ENCODE measurements around the gene GCSAML. TPM values are rescaled to one million over a fixed set of nuclear protein-coding genes. Genes with fewer than 3 reads are reported as not detected.
"Not testable (repeated sequence)": the region's sequence is repeated elsewhere in the genome, so short reads cannot be mapped to it uniquely, and the experiment has no call there.

The GCSAML gene
- 1 to 10 TPM in 1 of 3 donors, under 1 TPM in 1, not detected in 1; 0.15 to 1.3 TPM for total RNA-seq

- H3K36me3 ChIP-seq, result no peaks in the 10 kb centered on the region
- intact Hi-C loops (cut with DNase I; ENCODE audit: low total_unique reads), result loop anchor here (10.0 kb wide), 1 partner anchor 1274 kb away; no protein-coding TSS in a partner anchor
- no peak for DNase-seq (ENCODE audit: low spot score in 2 of 2)
- TF ChIP-seq, protein P1, sequence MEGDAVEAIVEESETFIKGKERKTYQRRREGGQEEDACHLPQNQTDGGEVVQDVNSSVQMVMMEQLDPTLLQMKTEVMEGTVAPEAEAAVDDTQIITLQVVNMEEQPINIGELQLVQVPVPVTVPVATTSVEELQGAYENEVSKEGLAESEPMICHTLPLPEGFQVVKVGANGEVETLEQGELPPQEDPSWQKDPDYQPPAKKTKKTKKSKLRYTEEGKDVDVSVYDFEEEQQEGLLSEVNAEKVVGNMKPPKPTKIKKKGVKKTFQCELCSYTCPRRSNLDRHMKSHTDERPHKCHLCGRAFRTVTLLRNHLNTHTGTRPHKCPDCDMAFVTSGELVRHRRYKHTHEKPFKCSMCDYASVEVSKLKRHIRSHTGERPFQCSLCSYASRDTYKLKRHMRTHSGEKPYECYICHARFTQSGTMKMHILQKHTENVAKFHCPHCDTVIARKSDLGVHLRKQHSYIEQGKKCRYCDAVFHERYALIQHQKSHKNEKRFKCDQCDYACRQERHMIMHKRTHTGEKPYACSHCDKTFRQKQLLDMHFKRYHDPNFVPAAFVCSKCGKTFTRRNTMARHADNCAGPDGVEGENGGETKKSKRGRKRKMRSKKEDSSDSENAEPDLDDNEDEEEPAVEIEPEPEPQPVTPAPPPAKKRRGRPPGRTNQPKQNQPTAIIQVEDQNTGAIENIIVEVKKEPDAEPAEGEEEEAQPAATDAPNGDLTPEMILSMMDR (IDR thresholded peaks at IDR 0.05), result no peak
- TF ChIP-seq POLR2AphosphoS5 (IDR thresholded peaks at IDR 0.05) (no peak), POLR2A (IDR thresholded peaks at IDR 0.05) (no peak)
- no peaks in the 10 kb centered on the region for H3K27me3 ChIP-seq
- no peak within 1 kb of the TSS for H3K27ac ChIP-seq
- no peaks in the 10 kb centered on the region for H3K4me1 ChIP-seq
- H3K9me3 ChIP-seq, result no peaks in the 10 kb centered on the region
- H3K4me3 ChIP-seq, result no peak within 1 kb of the TSS
Measured at GRCh38 chr1:247548769-247549182, at the start of gene GCSAML. GCSAML (plus strand) TSS chr1:247549134; CDS start chr1:247549192, 58 bp downstream.

DNA sequence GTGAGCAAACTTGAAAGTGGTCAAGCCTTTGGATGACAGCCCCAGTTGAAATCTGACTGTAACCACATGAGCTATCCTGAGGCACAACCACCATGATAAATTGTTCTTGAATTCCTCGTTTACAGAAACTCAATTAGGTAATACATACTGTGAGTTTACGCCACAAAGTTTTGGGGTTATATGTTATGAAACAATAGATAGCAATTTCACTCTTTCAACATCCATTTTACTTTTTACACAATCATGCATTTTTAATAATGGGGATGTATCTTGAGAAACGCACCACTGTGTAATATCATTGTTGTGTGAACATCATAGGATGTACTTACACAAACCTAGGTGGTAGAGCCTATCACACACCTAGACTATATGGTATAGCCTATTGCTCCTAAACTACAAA, 48.1 kb upstream of the GCSAML start:
- H3K9me3 ChIP-seq, result no peaks in the 10 kb centered on the region
- DNase-seq (ENCODE audit: low spot score in 2 of 2), result no peak
- no peaks in the 10 kb centered on the region for H3K27me3 ChIP-seq

DNA sequence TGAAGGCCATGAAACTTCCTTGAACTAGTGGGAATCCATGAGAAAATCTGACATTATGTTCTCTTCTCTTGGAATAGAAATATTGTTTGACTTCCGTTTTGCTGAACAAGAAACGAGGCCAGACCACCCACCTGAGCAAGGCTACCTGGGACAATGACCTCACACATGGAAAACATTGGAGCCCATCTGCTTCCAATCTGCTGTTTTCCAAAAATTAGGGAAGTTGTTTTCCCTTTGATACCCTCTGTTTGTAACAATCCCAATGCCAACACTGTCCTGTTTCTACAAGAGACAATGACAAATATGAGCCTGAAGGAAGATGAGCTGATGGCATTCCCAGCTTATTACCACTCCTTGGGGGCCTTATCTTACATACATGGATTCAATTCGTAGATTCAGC, 42.1 kb upstream of the GCSAML start:
- DNase-seq (ENCODE audit: low spot score in 2 of 2), result no peak
- intact Hi-C loops (cut with DNase I; ENCODE audit: low total_unique reads), result no loop called here
- Histone ChIP-seq H3K36me3 (no peaks in the 10 kb centered on the region), H3K4me3 (no peak overlapping the region), H3K27ac (no peak overlapping the region), H3K27me3 (no peaks in the 10 kb centered on the region), H3K4me1 (no peaks in the 10 kb centered on the region), H3K9me3 (no peaks in the 10 kb centered on the region)
- TF ChIP-seq POLR2AphosphoS5 (IDR thresholded peaks at IDR 0.05), result no peak
- TF ChIP-seq, protein P1 (IDR thresholded peaks at IDR 0.05), result no peak
- TF ChIP-seq POLR2A (IDR thresholded peaks at IDR 0.05), result no peak

More for the DNA sequence above, 48.1 kb upstream of the GCSAML start:
- TF ChIP-seq, protein P1 (IDR thresholded peaks at IDR 0.05), result no peak
- TF ChIP-seq POLR2AphosphoS5 (IDR thresholded peaks at IDR 0.05) (no peak), POLR2A (IDR thresholded peaks at IDR 0.05) (no peak)
- H3K36me3 ChIP-seq, result no peaks in the 10 kb centered on the region
- no peak overlapping the region for H3K27ac ChIP-seq
- intact Hi-C loops (cut with DNase I; ENCODE audit: low total_unique reads), result no loop called here
- H3K4me1 ChIP-seq, result no peaks in the 10 kb centered on the region
- H3K4me3 ChIP-seq, result no peak overlapping the region

- TF ChIP-seq POLR2A (IDR thresholded peaks at IDR 0.05) (no peak), POLR2AphosphoS5 (IDR thresholded peaks at IDR 0.05) (no peak)
- TF ChIP-seq, protein P1 (IDR thresholded peaks at IDR 0.05), result no peak
- Histone ChIP-seq H3K9me3 (peaks cover 4 to 7% of the 10 kb centered on the region in 2 donors), H3K4me1 (no peaks in the 10 kb centered on the region), H3K27ac (no peak overlapping the region), H3K4me3 (peak overlapping the region in 1 of 3 donors; percentile 36), H3K36me3 (no peaks in the 10 kb centered on the region), H3K27me3 (no peaks in the 10 kb centered on the region)
- intact Hi-C loops (cut with DNase I; ENCODE audit: low total_unique reads), result no loop called here
- no peak for DNase-seq (ENCODE audit: low spot score in 2 of 2)
Measured at GRCh38 chr1:247517795-247518612, 30.9 kb upstream of the GCSAML start.

DNA sequence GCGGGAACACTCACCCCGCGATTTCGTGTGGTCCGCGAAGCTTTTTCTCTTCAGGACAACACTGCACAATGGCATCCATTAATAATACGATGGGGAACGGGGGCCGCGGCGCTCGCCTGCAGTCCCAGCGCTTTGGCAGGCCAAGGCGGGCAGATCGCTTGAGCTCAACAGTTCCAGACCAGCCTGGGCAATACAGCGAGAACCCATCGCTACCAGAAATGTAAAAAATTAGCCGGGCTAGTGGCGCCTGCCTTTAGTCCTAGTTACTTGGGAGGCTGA, 30.4 kb upstream of the GCSAML start:
- no peak for TF ChIP-seq POLR2A (IDR thresholded peaks at IDR 0.05)
- TF ChIP-seq, protein P1 (IDR thresholded peaks at IDR 0.05), result no peak
- intact Hi-C loops (cut with DNase I; ENCODE audit: low total_unique reads), result no loop called here
- peaks cover 4 to 7% of the 10 kb centered on the region in 2 donors for H3K9me3 ChIP-seq

GRCh38 chr1:247521886-247522285, 27.0 kb upstream of the GCSAML start:
- H3K4me1 ChIP-seq; intact Hi-C loops (cut with DNase I; ENCODE audit: low total_unique reads); H3K27ac ChIP-seq; H3K27me3 ChIP-seq; DNase-seq (ENCODE audit: low spot score in 2 of 2); H3K36me3 ChIP-seq; H3K9me3 ChIP-seq; H3K4me3 ChIP-seq: not testable (repeated sequence)

More for the DNA sequence above, 30.4 kb upstream of the GCSAML start:
- no peak for DNase-seq (ENCODE audit: low spot score in 2 of 2)
- Histone ChIP-seq H3K4me3 (peak overlapping the region in 1 of 3 donors; percentile 36), H3K27ac (no peak overlapping the region), H3K27me3 (no peaks in the 10 kb centered on the region), H3K36me3 (no peaks in the 10 kb centered on the region), H3K4me1 (no peaks in the 10 kb centered on the region)

All from breast epithelium (tissue), 4 donors.